Measurements from ENCODE around the gene SASH1.

- TF ChIP-seq ZNF747 (tag by site-specific recombination; IDR thresholded peaks at IDR 0.05) (no peak), ZNF433 (tag by site-specific recombination; IDR thresholded peaks at IDR 0.05; ENCODE audit: low read depth) (no peak)
Measured at GRCh38 chr6:148343047-148343782, 577 bp downstream of the SASH1 start.

Data from HEK293 (cell line).